Ecto neural progenitor cell (in vitro differentiated cells): ENCODE results near the gene WIPF3.

Experiments used
- DNase-seq: peaks from one replicate; pipeline ENCODE4 v3.0.0-alpha.2; 2018; ENCODE audit warnings: low spot score

The WIPF3 gene

DNA sequence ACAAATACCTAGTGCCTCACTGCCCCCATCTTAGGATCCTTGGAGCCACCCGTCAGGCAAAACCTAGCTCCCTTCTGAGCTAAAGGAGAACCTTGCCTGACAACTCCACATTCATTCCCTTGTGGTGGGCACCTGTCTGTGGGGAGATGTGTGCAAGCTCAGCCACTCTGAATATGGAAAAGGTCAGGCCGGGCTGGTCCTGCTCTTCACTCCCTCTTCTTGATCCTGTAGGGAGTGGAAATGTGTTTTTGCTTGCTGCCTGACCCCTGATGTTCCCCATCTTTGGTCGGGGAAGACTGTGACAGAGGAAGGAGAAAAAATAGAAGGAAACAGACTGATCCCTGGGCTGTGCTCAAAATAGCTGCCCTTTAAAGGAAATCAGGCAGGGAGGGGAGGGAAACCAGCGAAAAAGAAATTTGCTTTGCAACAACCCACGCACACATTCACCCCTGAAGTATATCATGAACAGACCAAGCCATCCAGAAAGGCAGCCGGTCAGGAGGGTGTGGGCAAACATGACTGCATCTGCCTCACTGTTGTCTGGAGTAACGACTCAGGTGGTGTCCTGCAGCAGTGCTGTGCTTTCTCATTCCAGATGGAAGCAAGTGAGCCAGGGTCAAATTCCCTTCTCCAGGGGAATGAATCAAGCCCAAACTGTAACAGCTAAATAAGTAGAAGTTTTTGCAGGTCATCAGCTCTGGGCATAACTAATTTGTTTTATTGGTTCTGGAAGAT, 109.3 kb downstream of the WIPF3 start:
- no peak for DNase-seq

DNA sequence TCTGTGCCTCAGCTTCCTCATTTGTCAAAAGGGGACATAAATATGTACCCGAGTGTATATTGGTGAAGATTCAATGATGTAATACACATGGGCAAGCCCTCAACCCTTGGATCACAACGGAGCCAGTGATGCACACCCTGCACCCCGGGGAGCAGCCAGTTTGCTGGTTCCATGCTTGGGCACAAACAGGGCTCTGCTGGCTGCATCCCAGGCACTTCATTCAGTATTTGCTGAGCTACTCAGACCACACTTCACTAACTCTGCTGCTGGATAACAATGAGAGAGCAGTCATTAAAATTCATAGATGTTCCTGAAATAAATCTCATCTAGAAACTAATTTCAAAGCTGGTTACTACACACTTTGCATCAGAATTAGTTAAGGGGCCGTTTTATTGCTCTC, 111.3 kb downstream of the WIPF3 start:
- no peak for DNase-seq

DNA sequence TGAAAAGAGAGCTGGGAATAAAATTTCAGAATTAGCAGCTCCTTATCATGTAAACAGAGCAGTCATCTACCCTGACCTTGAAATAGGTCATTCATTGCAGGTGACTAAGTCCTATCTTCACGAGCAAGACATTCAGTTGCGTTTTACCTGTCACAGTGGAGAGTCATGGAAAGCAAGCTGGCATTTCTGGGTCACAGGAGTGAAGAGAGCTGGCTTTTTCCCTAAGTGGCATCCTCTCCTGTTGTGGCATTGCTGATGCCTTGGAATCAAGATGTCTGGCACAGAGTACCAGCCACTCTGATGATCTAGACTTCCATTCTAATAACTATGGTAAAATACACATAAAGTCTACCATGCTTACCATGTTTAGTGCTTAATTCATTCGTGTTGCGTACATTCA, 112.5 kb downstream of the WIPF3 start:
- DNase-seq = no peak

DNA sequence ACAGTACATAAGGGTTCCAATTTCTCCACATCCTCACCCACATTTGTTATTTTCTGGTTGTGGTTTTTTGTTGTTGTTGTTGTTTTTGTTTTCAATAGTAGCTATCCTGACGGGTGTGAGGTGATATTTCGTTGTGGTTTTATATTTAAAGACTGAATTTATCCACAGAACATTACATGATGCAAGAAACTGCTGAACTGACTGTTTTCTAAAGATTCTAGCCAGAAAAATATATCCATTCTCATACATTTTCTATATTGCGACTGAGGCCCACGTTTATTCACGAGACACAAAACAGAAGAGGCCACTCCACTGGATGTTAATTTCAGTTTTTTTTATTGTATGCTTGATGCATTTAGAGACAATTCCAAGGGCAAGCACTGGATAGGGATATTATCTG, 113.5 kb downstream of the WIPF3 start:
- DNase-seq = no peak

DNA sequence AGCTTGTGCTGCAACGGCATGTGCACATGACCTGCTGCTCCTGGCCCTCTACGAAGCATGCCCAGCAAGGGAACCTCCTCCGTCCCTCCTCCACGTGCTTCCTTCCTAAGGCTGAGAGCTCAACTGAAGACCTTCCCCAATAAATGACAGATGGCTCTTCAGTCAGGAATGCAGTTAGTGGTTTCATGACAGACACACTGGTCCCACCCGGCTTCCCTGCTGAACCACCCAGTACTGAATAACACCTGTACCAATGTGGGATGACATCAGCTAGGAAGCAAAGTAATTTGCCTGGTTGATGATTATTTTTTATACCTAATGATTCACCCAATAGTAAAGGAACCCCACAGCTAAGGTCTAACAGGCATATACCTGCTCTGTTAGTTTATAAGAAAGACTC, 114.2 kb downstream of the WIPF3 start:
- DNase-seq = no peak

DNA sequence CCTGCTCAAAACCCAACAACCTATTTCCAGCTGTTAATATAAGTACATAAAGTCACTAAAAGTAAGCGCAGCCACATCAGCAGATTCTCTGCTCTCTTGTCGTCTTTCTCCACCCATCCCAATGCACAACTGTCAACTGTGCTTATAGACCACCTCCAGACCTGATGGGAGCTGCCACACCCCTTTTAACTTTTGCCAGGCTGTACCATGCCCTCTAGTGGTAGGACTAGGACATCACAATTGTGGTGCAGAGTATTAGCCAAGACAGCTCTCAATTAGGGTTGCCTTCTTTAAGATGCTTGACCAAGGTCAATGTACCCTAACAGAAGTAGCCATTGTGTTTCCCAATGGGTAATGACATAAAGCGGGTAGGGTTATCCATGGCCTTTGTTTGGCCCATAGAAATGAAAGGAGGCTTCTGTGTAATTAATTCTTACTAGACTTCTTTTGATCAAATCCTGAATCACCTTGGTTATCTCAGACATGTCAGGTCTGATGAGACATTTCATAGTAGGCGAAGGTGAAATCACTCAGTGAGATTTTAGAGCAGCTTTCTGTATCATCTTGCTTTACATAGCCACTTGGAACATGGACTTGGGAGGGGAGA, 115.2 kb downstream of the WIPF3 start:
- peak; percentile 69 for DNase-seq

DNA sequence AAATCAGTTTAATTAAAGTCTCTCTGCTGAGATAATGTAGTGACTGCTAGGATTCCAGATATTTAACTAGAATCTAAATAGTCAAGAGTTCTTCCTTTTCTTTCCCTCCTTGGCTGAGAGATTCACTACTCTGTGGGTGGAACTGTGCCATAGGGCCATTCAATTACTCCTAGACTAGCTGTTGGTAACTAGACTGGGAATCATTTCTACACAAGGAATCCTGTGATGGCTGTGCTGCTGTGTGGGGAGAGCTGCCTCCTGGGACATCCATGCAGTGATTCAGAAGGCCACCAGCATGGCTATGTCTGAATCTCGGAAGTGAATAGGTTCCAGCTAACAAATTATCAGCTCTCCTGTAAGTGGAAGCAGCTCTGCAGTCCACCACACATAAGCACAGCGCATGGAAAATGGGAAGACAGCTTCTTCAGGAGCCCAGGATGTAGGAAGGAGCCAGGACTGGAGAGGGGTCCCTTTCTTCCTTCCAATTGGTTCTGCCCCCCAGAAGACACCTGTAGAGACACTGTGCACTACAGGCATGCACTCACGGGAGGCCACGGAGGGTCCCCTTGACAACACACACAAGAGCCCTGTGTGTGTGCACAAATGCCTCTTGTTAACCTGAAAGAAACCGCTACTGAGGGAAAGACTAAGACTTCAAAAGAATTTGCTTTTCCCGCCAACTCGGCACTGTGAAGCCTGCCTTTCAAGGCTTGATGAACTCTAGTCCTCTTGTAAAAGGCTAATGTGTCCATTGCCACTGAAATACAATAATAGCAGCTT, 116.8 kb downstream of the WIPF3 start:
- DNase-seq = no peak

DNA sequence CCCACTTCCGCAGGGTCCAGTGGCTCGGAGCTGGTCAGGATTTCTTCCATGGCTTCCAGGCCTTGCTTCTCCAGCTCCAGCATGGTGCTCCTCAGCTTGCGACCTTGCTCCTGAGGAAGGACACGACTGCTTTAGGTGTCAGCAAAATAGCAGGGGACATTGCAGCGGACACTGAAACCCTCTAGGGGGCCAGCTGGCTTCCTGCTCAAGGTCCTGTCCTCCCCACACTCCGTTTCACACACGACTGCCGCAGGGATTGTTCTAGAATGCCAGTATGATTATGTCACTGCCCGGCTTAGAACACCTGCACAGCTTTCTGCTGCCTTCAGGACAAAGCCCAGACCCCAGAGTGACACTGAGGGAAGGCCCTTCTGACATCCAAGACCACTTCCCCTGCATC, 117.7 kb downstream of the WIPF3 start:
- no peak for DNase-seq

DNA sequence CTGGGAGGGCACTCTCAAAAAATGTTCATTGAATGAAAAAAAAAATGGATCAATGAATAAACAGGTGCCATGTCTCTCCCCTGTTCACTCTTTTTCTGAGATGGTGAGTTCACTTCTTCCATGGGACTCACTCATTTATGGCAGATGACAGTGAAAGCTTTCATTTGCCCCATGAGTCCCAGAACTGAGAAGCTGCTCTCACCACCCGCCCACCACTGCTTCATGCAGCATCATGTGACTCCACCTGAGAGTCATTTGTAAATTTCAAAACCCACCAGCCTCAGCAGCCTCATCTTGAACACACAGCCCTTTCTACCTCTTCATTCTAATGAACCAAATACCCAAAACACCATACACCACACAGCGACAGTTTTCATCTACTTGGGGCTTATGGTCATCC, 118.4 kb downstream of the WIPF3 start:
- no peak for DNase-seq

DNA sequence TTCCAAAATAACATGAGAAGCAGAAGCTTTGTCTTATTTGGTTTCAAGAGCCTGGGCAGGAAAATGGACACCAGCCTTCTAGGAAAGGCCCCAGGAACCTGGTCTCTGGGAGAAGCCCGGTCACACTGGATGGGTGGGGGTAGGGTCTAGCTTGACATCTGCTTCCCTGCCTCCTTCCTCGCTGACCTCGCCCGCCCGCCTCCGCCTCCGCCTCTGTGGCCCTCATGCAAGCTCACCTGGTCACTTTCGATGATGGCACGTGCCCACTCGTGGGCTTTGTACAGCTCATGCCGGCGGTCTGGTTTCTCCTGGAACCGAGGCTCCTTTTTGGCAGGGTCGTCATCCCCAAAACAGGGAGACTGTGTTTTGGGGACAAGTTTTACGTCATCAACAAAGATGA, 119.9 kb downstream of the WIPF3 start:
- no peak for DNase-seq

DNA sequence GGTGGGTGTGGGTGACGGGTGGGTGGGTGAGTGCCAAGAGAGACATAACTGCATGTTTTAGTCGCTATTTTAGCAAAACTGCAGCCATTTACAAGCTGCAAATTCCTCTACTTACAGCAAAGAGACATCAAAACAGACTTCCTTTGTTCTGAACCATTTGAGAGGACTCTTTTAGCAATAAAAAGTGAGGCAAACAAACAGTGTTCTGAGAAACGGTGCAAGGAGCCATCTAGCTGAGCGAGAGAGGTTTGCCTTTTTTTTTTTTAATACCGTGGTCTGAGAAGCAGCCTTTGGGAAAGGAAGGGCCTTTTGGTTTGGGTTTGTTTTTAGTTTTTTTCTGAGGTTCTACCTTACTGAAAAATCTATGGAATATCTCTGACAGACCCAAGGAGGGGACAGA, 120.4 kb downstream of the WIPF3 start:
- DNase-seq = no peak

DNA sequence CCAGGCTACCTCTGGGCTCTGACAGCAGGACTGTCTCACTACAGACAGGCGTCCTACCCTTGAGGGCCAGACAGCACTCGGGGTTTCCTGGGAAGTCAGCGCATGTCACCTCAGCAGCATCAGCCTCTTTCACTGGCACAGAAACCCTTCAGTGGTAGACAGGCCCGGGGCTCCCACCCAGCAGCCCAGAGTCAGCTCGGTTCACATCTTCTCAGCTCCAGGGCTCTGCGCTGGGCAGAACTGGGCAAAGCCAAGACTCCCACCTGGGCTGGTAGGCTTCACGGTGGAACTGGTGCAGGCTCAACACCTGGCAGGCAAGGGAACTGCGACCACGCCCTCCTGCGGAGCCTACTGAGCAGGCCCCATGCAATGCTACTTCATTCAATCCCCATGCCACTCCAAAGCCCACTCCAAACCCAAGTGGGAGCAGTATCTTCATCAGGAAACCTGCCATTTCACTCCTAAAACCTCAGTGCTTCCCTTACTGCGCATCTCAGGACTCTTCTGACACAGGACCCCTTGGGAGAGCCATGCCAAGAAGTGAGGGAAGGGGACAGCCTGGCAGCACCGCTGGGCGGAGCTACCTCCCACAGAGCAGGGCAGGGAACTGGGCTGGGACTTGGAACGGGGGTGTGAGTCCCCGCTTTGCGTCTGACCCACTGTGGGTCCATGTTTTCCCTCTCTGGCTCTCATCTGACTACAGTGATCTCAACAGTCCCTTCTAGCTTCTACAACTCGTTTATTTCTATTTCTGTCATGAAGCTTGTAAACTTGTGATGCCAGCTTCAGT, 122.9 kb downstream of the WIPF3 start:
- DNase-seq = no peak

DNA sequence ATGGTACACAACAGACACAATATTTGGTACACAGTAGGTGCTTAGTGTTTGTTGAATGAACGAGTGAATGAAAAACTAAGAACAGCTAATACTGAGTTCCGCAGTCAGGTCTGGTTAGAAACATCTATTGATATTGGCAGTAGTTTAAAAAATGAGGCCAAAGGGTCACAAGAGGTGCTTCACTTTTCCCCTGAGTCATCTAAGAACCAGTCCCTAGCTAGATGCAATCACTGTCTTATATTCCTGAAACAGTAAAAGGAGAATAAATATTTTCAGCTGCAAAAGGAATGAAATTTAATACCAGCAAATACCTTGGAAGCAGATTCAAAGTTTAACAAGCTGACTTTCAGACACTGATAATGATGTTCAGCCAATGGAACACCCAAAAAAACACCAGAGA, 128.8 kb downstream of the WIPF3 start:
- no peak for DNase-seq

DNA sequence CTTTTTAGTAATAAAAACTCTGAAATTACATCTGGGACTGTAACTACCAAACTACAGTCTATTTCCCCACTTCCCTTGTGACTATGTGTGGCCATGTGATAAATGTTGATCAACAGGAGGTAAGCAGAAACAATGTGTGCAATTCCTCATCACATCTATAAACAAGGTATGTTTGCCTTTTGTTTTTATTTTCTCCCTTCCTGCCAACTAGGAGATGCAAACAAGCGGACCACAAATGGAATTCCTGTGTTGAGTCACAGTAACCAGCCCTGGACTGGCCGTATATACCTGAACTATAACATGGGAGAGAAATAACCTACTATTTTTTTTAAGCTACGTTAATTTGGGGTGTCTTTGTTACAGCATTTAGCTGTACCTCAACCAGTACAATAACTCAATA, 130.8 kb downstream of the WIPF3 start:
- no peak for DNase-seq

DNA sequence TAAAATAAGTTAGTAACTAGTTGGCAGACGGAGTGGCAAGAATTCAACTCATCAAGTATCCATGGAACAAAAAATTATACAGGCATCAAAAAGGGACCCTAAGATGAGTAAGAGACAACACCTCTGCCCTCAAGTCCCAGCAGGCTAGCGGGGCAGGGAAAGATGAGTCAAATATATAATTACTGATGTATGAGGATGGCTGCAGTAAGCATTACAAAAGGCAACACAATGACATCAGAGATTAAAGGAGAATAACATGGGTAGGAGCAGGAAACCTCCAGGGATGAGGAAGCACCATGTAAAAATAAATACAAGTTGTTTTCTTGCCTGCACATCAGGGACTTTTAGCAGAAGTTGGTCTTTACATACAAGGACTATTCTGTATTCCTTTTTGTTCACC, 133.9 kb downstream of the WIPF3 start:
- no peak for DNase-seq

DNA sequence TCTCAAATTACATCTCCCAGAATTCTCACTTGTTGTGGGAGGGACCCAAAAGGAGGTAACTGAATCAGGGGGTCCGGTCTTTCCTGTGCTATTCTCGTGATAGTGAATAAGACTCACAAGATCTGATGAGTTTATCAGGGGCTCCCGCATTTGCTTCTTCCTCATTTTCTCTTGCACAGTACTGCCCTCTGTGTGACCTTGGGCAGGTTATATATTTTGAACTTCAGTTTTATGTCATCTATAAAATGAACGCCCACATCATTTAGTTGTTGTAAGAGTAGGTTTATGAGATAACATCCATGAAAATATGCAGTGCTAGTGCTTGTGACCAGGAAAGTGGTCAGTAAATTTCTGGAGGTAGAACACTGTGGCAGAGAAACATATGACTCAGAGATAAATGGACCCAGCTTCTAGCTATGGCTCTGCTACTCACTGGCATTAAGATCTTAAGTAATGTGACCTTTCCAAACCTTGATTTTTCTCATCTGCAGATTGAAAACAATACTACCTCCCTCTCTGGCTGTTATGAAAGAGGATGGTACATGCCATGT, 139.0 kb downstream of the WIPF3 start:
- DNase-seq = no peak

DNA sequence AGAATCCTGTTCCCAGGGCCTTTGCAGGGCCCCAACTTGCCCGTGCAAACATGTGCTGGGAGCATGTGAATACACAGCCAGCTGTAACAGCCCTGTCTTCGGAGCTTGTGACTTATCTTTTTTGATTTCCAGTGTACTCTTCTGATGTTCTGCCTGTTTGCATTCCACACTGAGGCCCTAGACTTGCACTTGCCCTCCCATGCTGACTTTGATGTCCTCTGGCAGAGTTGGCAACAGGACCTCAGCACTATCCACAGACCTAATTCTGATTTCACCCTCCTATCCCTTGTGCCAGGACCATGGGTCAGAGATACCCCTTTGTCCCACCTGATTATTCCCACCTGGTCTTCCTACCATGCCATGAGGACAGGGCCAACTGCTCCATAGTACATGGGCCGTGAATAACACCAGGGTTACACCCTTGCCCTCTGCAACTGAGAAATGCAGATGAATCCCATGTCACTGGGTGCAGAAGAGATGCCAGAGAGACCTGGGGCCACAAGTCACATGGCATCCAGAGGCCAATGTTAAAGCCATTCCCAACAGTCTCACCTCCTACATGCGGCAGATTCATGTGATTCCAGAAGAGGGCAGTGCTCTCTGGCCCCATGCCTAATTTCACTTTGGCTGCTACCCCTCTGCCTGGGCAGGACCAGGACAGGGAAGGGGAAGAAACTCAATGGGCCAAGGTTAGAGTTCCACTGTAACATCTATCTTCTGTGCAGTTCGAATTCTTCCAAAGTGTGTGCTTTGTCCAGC, 140.3 kb downstream of the WIPF3 start:
- DNase-seq = no peak

DNA sequence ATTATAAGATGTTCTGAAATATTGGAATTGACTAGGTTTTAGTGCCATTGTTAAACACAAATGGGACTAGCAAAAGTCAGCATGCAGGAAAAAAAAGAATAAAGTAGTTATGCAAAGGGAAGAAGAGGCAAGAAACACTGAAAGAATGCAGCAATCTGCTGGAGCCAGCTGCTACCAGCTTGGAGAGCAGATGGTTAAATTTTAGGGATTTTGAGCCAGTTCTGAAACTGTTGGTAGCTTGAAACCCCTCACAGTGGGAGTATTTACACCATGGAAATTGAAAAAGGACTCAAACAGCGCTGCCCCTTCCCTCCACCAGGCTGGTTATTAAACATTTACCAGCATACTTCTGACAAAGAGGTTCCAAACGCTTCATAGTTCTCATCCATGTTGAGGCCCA, 142.3 kb downstream of the WIPF3 start:
- no peak for DNase-seq

DNA sequence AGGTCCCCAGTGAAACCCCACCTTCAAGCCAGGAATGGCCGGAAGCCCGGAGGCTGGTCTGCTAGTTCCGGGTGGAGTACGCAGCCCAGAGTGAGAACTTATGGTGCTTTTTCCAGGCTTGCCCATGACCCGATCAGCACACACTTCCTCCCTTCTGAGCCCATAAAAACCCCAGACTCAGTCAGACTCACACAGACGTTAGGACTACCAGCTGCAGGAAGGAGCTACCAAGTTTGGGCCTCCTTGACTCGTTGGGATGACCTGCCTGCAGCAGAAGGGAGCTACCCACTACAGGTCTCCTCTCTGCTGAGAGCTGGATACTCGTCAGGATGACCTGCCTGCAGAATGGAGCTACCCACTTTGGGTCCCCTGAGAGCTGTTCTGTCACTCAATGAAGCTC, 144.2 kb downstream of the WIPF3 start:
- DNase-seq = no peak

DNA sequence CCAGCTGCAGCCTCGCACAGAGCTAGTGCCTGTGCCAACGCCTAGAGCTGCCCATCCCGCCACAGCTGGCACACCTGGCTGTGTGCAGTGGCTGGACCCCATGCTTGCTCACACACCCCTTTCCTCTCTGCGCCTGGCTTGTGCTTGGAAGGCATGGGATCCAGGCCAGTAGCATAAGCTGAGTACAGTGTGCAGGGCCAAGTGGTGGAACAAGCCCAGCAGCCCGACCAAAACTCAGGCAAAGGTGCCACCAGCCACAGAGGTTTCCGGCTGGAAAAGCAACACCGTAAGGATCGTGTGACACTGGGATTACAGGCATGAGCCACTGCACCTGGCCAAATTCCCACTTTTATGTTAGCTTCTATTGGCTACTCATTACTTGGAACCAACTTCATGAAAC, 144.9 kb downstream of the WIPF3 start:
- no peak for DNase-seq

DNA sequence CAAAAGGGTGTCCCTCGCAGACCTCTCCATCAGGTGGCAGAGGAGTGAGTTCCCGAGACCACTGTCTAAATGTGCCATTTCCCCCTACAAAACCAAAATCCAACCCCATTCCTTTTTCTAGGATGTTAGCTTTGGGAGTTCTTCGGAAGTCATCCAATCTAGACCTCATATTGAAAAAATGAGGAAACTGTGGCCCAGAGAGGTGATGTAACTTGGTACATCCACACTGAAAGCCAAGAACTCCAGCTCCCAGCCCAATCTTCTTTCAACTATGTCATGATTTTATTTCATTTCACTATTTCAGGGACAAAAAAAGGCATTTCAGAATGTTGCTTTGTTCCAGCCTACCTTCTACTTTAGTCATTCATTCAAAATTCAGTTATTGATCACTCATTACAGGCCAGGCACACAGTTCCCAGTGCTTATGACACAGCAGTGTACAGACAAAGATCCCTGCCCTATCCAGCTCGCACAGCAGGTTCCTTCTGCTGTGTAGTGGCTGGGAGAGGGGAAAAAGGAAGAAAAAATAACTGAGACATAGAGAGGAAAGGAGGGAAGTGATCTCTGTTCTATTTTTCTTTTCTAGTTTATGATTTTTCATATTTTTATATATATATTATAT, 147.5 kb downstream of the WIPF3 start:
- no peak for DNase-seq
